ENCODE measurements around the gene LRP5. TPM values are rescaled to one million over a fixed set of nuclear protein-coding genes. Genes with fewer than 3 reads are reported as not detected.

Gene LRP5
- total and polyA plus RNA-seq, 9 of the 15 experiments (the other 6 are each of a cell fraction or from before 2014, with no cell fraction given) = 0.48 to 44.2 (median 13.5) TPM

- TF ChIP-seq WHSC1 (IDR thresholded peaks at IDR 0.05; ENCODE audit: low read length) = no peak
Measured at GRCh38 chr11:68479390-68479789, 167.0 kb downstream of the LRP5 start (continued).

GRCh38 chr11:68480193-68480592 lies 167.8 kb downstream of the LRP5 start:
- intact Hi-C loops (cut with micrococcal nuclease) (no loop called here), in situ Hi-C loops (cut with MboI) (no loop called here)
- no peak overlapping the region for H3K27ac ChIP-seq (ENCODE audit: extremely low read depth, low read depth, low read length)
- H3K27me3 ChIP-seq (ENCODE audit: control insufficient read depth in 2 of 2, insufficient read depth in 2 of 2, low read length in 2 of 2) = no peaks in the 10 kb centered on the region
- H3K4me2 ChIP-seq (ENCODE audit: insufficient read depth, low read length) = no peak overlapping the region
- H2AFZ ChIP-seq (ENCODE audit: low read depth, low read length) = no peak overlapping the region
- peaks cover 23% of the 10 kb centered on the region; the same call in 1 of the 3 replicates for H3K36me3 ChIP-seq (ENCODE audit: control insufficient read depth, insufficient read depth, low read length)
- H3K9me1 ChIP-seq (ENCODE audit: control insufficient read depth, insufficient read depth, low read length) = no peaks in the 10 kb centered on the region
- H3K9ac ChIP-seq (ENCODE audit: insufficient read depth in 1 of 2, low read depth in 2 of 2, low read length in 2 of 2) = no peak overlapping the region
- DNase-seq (ENCODE audit: extremely low read depth in 1 of 4, low spot score in 3 of 4) = no peak
- BruUV-seq (replicated peaks) = no TSS peak
- H3K9me3 ChIP-seq (replicated peaks; ENCODE audit: control insufficient read depth, insufficient read depth, low read depth, low read length) = no peaks in the 10 kb centered on the region
- CTCF ChIA-PET (ENCODE audit: low intra/inter-chr PET ratio) = no interaction called here
- no peak overlapping the region for H3K4me3 ChIP-seq
- no peak for ATAC-seq
- no peaks in the 10 kb centered on the region for H3K4me1 ChIP-seq (replicated peaks in 1 of 2; ENCODE audit: control insufficient read depth in 2 of 2, insufficient read depth in 2 of 2, low read length in 2 of 2)
- peaks cover 7% of the 10 kb centered on the region; the same call in 1 of the 2 replicates for H4K20me1 ChIP-seq (replicated peaks; ENCODE audit: control insufficient read depth, insufficient read depth, low read length)
- 89% methylated on average over 2 of the region's 2 CpGs for WGBS (ENCODE audit: insufficient coverage, low coverage, missing lambda C conversion rate)
- FAIRE-seq = no peak
- POLR2A ChIA-PET = interaction anchor here (1.1 kb wide), 1 partner anchor 20 kb away, joined by 4 read pairs; the partner anchor contains the start of gene PPP6R3
- H3K79me2 ChIP-seq (ENCODE audit: control insufficient read depth, insufficient read depth, low read length) = peaks cover 86% of the 10 kb centered on the region
- no peak for TF ChIP-seq ZNF239 (CRISPR knock-in tag; IDR thresholded peaks at IDR 0.05)
- no peak for TF ChIP-seq HINFP (tag; conservative IDR thresholded peaks at IDR 0.05; ENCODE audit: low read depth)
- no peak for TF ChIP-seq ZNF436 (CRISPR knock-in tag; IDR thresholded peaks at IDR 0.05)
- TF ChIP-seq ESRRB (CRISPR knock-in tag; IDR thresholded peaks at IDR 0.05; ENCODE audit: borderline replicate concordance) = no peak
- no peak for TF ChIP-seq GABPA (tag; conservative IDR thresholded peaks at IDR 0.05; ENCODE audit: low read depth)
- TF ChIP-seq ZNF668 (CRISPR knock-in tag; IDR thresholded peaks at IDR 0.05) = no peak
- TF ChIP-seq ZC3H4 (CRISPR knock-in tag; IDR thresholded peaks at IDR 0.05; ENCODE audit: borderline replicate concordance) = no peak

All from K562 (cell line).